Eye (tissue), 1 donor: ENCODE measurements around the gene KHDRBS1.
"Not testable (repeated sequence)": the region's sequence is repeated elsewhere in the genome, so short reads cannot be mapped to it uniquely, and the experiment has no call there.

Experiments used
- DNase-seq: peaks from one replicate; pipeline ENCODE4 v3.0.0-alpha.2; 2015

Gene KHDRBS1

DNA sequence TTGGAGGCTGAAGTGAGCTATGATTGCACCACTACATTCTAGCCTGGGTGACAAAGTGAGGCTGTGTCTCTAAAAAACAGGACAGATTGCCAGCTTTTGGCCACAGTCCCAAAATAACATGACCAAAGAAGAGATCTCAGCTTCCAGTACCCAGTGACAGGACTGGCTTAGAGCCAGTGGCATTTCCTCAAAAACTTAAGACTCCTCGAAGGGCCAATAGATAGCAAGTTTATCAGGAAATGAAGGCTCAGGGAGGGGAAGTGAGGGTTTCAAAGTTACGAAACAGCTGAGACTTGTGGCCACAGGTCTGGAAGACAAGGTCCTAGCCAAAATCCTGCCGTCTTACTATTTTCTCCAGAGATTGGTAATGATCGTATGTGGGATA is 52.8 kb downstream of the KHDRBS1 start:
- peak; percentile 71 for DNase-seq

DNA sequence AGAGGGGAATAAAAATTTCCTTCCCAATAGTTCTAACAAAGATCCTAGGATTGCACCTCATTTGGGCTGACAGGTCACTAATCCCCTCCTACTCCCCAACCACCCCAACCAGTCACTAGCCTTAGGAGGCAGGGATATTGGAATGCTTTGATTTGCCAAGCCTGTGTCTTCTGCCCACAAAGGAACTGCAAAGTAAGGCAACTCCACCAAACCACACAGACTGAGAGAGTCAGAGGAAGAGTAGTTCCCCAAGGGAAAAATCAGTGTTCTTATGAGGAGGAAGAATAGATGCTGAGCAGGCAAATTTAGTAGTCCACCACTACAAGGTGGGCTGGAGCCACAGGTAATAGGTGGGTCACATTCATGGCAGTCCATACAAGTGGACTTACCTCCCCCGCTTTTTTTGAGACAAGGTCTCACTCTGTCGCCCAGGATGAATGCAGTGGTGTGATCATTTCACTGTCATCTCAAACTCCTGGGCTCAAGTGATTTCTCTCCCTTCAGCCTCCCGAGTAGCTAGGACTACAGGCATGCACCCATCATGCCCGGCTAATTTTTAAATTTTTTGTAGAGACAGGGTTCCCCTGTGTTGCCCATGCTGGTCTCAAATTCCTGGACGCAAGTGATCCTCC is 55.4 kb downstream of the KHDRBS1 start:
- DNase-seq, result no peak

DNA sequence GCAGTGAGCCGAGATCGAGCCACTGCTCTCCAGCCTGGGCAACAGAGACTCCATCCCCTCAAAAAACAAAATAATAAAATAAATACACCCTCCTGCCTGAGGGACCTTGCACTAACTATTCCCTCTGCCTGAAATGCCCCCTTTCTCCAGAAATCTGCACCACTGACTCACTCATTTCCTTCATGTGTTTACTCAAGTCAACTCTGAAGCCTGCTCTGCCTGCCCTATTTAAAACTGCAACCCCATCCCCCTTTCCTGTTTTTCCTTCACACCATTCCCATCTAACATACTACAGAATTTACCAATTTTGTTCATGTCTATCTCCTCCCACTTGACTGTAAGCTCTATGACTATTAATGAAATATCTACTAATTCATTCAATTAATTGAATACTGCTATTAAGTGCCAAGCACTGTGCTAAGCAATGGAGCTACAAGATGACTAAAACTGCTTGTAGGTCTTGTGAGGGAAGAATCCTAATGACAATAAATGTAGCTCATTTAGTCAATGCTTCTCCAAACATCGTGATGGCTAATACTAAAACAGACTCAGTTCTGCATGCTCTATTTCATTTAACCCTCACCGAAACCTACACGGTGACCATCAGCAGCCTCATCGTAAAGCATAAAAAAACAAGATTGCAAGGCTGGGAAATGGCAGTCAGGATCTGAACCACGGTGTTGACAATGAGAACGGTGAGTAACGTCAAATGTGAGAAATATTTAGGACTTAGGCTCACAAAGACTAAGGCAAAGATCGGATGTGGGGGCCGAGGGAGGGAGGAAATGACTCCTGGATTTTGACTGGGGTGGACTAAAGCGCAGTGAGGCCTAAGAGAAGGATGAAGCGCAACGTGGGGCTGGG is 58.3 kb downstream of the KHDRBS1 start:
- DNase-seq, result no peak

GRCh38 chr1:32072622-32073298 is 59.1 kb downstream of the KHDRBS1 start, which contains the start of gene TMEM39B:
Gene TMEM39B, plus strand, starts transcription at chr1:32072939. Its CDS starts 109 bp downstream, at chr1:32073048.
- DNase-seq, result peak; percentile 98

DNA sequence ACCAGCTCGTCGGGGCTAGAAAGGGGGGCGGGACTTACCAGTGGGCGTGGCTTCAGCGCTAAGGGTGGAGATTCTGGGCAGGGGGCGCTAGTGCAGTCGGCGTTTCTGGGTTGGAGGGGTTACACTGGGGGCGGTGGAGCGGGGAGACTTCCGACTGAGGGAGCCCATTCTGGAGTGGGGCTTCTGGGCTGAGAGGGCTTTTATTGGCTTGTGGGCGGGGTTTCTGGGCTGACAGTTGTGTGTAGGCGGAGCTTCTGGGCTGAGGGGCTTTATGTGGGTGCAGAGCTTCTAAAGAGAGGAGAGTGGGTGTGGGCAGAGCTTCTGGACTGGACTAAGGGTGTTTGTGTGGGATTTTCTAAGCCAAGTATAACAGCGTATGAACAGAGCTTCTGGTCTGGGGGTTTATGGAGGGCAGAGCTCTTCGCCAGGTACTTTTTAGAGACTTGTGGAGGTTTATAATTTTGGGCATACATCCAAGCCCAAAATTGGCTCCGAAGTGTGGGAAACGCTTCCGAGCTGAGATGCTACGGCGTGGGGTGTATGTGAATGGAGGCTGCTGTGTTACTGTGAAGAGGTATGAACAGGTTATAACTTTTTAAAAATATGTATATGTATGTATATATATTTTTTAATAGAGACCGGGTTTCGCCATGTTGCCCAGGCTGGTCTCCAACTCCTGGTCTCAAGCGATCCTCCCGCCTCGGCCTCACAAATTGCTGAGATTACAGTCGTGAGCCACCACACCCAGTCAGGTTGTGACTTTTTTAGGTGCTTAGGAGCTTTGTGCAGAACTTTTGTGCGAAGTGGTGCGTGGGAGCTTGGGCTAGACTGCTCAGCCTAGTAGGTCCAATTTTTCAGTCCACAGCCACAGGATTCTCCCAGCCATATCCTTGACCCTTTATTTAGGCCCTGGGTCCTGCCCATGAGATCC is 59.9 kb downstream of the KHDRBS1 start:
- peak; percentile 98 for DNase-seq

DNA sequence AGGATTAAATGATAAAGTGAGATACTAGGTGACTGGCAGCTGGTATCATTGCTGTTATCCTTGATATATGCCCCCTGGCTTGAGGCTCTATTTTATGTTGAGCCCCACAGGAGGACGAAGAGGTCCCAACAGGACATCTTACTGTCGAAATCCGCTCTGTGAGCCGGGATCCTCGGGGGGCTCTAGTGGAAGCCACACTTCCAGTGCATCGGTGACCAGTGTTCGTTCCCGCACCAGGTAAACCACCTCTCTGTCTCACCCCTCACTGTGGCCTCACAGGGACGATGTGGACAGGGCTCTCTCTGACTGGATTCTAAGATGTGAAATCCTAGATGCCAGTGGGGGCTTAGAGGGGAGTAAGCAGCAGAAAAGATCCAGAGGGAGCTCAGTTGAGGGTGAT is 61.2 kb downstream of the KHDRBS1 start:
- no peak for DNase-seq

- no peak for DNase-seq
Observed at GRCh38 chr1:32077451-32077850, 63.8 kb downstream of the KHDRBS1 start.

DNA sequence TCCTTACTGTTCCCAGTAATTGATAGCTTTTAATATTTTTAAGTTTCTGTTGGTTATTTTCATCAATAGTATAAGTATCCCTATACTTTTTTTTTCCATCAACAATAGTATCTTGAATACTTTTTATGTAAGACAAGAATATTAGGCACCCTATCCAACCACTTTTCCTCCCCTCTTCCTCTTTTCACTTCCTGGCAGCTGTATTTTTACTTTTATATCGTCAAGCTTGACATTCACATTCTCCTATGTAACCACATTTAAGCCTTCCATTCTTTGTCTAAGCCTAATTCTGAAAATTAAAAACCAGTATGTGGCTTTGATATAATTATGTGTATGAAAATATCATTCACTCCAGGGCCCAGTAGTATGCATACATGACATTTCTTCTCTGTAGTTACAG is 68.4 kb downstream of the KHDRBS1 start:
- DNase-seq, result no peak

DNA sequence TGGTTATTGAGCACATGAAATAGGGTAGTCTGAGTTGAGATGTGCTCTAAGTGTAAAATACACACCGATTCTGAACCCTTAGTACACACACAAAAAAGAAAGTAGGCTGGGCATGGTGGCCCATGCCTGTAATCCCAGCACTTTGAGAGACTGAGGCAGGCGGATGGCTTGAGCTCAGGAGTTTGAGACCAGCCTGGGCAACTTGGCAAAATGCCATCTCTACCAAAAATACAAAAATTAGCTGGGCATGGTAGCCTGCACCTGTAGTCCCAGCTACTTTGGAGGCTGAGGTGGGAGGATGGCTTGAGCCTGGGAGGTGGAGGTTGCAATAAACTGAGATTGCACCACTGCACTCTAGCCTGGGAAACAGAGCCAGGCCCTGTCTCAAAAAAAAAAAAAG is 72.7 kb downstream of the KHDRBS1 start:
- not testable (repeated sequence) for DNase-seq

DNA sequence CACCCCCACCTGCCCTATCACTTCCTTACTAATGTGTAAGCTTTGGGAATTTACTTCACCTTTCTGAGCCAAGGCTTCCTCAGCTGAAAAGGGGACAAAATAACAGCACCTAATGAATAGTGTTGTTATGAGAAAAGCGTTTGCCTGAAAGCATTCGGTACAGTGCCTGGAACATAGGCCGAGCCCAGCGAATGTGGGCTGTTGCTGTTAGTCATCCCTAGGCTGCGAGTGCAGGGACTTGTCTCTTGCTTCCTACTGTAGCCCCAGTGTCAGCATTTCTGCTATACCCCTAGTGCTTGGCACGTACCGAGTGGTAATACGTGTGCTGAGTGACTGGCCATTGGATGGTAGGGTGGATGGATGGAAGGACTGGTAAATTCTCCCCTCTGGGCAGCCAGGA is 77.5 kb downstream of the KHDRBS1 start:
- no peak for DNase-seq

GRCh38 chr1:32091591-32091990 is 77.9 kb downstream of the KHDRBS1 start:
- DNase-seq, result no peak
